ENCODE data around the gene DCANP1. TPM values are rescaled to one million over a fixed set of nuclear protein-coding genes. Genes with fewer than 3 reads are reported as not detected.

Gene DCANP1
- total RNA-seq, 1 experiment from 2014 or later = not detected

- TF ChIP-seq ZNF423 (CRISPR knock-in tag; IDR thresholded peaks at IDR 0.05) (no peak), ZBTB21 (CRISPR knock-in tag; IDR thresholded peaks at IDR 0.05; ENCODE audit: borderline replicate concordance) (no peak), AR (CRISPR knock-in tag; IDR thresholded peaks at IDR 0.05) (no peak), ZSCAN18 (CRISPR knock-in tag; IDR thresholded peaks at IDR 0.05) (no peak), ZNF121 (CRISPR knock-in tag; IDR thresholded peaks at IDR 0.05) (no peak), ZBTB43 (CRISPR knock-in tag; IDR thresholded peaks at IDR 0.05) (no peak), ZNF425 (CRISPR knock-in tag; conservative IDR thresholded peaks at IDR 0.05) (no peak), TEAD1 (CRISPR knock-in tag; IDR thresholded peaks at IDR 0.05) (no peak), HMGA2 (CRISPR knock-in tag; IDR thresholded peaks at IDR 0.05) (no peak), ZNF416 (CRISPR knock-in tag; IDR thresholded peaks at IDR 0.05) (no peak), ZNF219 (CRISPR knock-in tag; IDR thresholded peaks at IDR 0.05; ENCODE audit: borderline replicate concordance) (no peak), NFATC4 (CRISPR knock-in tag; IDR thresholded peaks at IDR 0.05) (no peak), SP1 (CRISPR knock-in tag; conservative IDR thresholded peaks at IDR 0.05) (no peak)
- H3K27ac Mint-ChIP-seq = no peak overlapping the region
- H3K4me3 Mint-ChIP-seq = no peak overlapping the region
- H3K36me3 Mint-ChIP-seq = no peaks in the 10 kb centered on the region
- peaks cover 9% of the 10 kb centered on the region for H3K4me1 Mint-ChIP-seq
- POLR2A ChIA-PET = interaction anchor here (0.6 kb wide), 1 partner anchor 43 kb away, joined by 7 read pairs; no protein-coding TSS in a partner anchor
- CTCF ChIA-PET = interaction anchor here (0.6 to 2.9 kb wide), 7 partner anchors 12 to 605 kb away, joined by 3 to 14 read pairs (median 4); no protein-coding TSS in a partner anchor
- no peak; the same call in 1 of the 2 replicates for ATAC-seq
- DNase-seq (ENCODE audit: low spot score) = no peak
- no peaks in the 10 kb centered on the region; the same call in 1 of the 2 replicates for H3K27me3 Mint-ChIP-seq (ENCODE audit: low read depth)
- no peaks in the 10 kb centered on the region for H3K9me3 Mint-ChIP-seq
Measured at GRCh38 chr5:135445306-135445985, 1.7 kb downstream of the DCANP1 start.

GRCh38 chr5:135444881-135445280 lies 2.3 kb downstream of the DCANP1 start:
- Mint-ChIP-seq H3K4me3 (no peak overlapping the region), H3K27ac (no peak overlapping the region), H3K36me3 (no peaks in the 10 kb centered on the region), H3K4me1 (peaks cover 9% of the 10 kb centered on the region), H3K27me3 (ENCODE audit: low read depth) (no peaks in the 10 kb centered on the region; the same call in 1 of the 2 replicates), H3K9me3 (no peaks in the 10 kb centered on the region)
- ChIA-PET POLR2A (interaction anchor here (0.6 kb wide), 1 partner anchor 42 kb away, joined by 7 read pairs; no protein-coding TSS in a partner anchor), CTCF (interaction anchor here (0.6 to 2.9 kb wide), 7 partner anchors 12 to 606 kb away, joined by 3 to 14 read pairs (median 4); no protein-coding TSS in a partner anchor)
- ATAC-seq = no peak
- DNase-seq (ENCODE audit: low spot score) = no peak
- TF ChIP-seq IRF2 (CRISPR knock-in tag; IDR thresholded peaks at IDR 0.05; ENCODE audit: borderline replicate concordance, low read depth) = no peak
- TF ChIP-seq NR2C2 (CRISPR knock-in tag; IDR thresholded peaks at IDR 0.05) = no peak
- no peak for TF ChIP-seq RELA (CRISPR knock-in tag; IDR thresholded peaks at IDR 0.05; ENCODE audit: borderline replicate concordance)
- TF ChIP-seq ZNF263 (CRISPR knock-in tag; IDR thresholded peaks at IDR 0.05; ENCODE audit: low read depth) = no peak
- no peak for TF ChIP-seq PRDM15 (CRISPR knock-in tag; IDR thresholded peaks at IDR 0.05)
- no peak for TF ChIP-seq KAT7 (CRISPR knock-in tag; IDR thresholded peaks at IDR 0.05; ENCODE audit: borderline replicate concordance)
- no peak for TF ChIP-seq ZNF138 (CRISPR knock-in tag; conservative IDR thresholded peaks at IDR 0.05)
- no peak for TF ChIP-seq ZNF416 (CRISPR knock-in tag; IDR thresholded peaks at IDR 0.05)
- TF ChIP-seq GRHL2 (CRISPR knock-in tag; IDR thresholded peaks at IDR 0.05; ENCODE audit: insufficient replicate concordance, severe bottlenecking) = no peak
- TF ChIP-seq ELF4 (CRISPR knock-in tag; IDR thresholded peaks at IDR 0.05; ENCODE audit: low read depth) = no peak
- no peak for TF ChIP-seq JAZF1 (CRISPR knock-in tag; IDR thresholded peaks at IDR 0.05)

Measured in WTC11 (cell line).